WERI-Rb-1 (cell line): ENCODE results near the gene CCDC47.

Experiments
- DNase-seq: peaks from one replicate; pipeline ENCODE4 v3.0.0-alpha.2; 2020
- H3K27ac ChIP-seq: fragments of 250-450 bp; sonication (Bioruptor Pico); 2 replicates; pipeline ENCODE4 v1.5.1; 2020; ENCODE audit warnings: mild to moderate bottlenecking, moderate library complexity
- H3K27me3 ChIP-seq: fragments of 250-450 bp; sonication (Bioruptor Pico); 2 replicates; pipeline ENCODE4 v1.5.1; 2021; ENCODE audit warnings: mild to moderate bottlenecking, low read depth, moderate library complexity; ENCODE audit not compliant: insufficient read depth, severe bottlenecking
- H3K36me3 ChIP-seq: fragments of 250-450 bp; sonication (Bioruptor Pico); 2 replicates; pipeline ENCODE4 v1.5.1; 2020; ENCODE audit warnings: mild to moderate bottlenecking, moderate library complexity
- H3K4me3 ChIP-seq: 2 replicates; pipeline ENCODE4 v1.5.1; 2011; ENCODE audit warnings: low read depth, mild to moderate bottlenecking, control low read depth, low read length
- H3K9me3 ChIP-seq: fragments of 250-450 bp; sonication (Bioruptor Pico); 2 replicates; pipeline ENCODE4 v1.5.1; 2021; ENCODE audit warnings: mild to moderate bottlenecking, moderate library complexity; ENCODE audit not compliant: severe bottlenecking
- CTCF ChIP-seq: IDR thresholded peaks from 2 replicates; pipeline ENCODE4 v1.5.1; 2011; ENCODE audit warnings: low read depth, mild to moderate bottlenecking, control low read depth, inconsistent platforms, low read length

CCDC47 gene

DNA sequence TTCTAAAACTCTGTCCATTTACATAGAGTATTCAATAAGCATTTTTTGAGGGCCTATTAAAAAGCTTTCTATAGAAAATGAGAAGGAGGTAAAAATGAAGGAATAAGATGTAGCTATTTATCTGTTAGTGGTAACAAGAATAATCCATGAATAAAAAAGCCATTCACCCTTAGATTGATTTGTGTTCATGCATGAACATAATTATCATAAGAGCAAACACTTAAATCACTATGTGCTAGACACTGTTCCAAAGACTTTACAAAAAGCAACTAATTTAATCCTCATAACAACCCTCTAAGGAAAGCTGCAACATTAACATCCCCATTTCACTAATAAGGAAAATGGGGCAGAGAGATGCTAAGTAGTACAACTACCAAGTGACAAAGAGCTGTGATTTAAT, 6.6 kb downstream of the CCDC47 start:
- H3K36me3 ChIP-seq = peaks cover 77% of the 10 kb centered on the region
- H3K27ac ChIP-seq = no peak overlapping the region
- H3K4me3 ChIP-seq = no peak overlapping the region
- no peaks in the 10 kb centered on the region for H3K27me3 ChIP-seq
- TF ChIP-seq CTCF = no peak
- H3K9me3 ChIP-seq = no peaks in the 10 kb centered on the region
- DNase-seq = no peak

DNA sequence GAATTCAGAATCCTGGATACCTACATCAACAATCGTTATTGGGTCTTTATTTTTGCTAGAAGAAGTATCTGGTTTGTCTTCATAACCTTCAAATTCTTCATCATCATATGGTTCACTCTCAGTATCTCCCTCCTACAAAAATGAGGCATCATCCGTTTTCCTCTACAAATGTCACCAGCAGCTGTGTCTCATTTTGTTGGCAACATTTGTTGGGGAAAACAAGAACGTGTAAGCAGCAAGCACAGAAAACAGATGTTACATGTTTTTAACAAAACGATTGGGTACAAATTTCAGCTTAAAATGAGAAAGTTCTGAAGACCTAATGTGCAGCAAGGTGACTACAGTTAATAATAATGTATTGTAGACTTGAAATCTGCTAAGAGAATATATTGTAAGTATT, 8.7 kb downstream of the CCDC47 start:
- H3K27me3 ChIP-seq = no peaks in the 10 kb centered on the region
- no peak for TF ChIP-seq CTCF
- no peak overlapping the region for H3K4me3 ChIP-seq
- no peak for DNase-seq
- no peaks in the 10 kb centered on the region for H3K9me3 ChIP-seq
- peaks cover 84% of the 10 kb centered on the region for H3K36me3 ChIP-seq
- no peak overlapping the region for H3K27ac ChIP-seq

DNA sequence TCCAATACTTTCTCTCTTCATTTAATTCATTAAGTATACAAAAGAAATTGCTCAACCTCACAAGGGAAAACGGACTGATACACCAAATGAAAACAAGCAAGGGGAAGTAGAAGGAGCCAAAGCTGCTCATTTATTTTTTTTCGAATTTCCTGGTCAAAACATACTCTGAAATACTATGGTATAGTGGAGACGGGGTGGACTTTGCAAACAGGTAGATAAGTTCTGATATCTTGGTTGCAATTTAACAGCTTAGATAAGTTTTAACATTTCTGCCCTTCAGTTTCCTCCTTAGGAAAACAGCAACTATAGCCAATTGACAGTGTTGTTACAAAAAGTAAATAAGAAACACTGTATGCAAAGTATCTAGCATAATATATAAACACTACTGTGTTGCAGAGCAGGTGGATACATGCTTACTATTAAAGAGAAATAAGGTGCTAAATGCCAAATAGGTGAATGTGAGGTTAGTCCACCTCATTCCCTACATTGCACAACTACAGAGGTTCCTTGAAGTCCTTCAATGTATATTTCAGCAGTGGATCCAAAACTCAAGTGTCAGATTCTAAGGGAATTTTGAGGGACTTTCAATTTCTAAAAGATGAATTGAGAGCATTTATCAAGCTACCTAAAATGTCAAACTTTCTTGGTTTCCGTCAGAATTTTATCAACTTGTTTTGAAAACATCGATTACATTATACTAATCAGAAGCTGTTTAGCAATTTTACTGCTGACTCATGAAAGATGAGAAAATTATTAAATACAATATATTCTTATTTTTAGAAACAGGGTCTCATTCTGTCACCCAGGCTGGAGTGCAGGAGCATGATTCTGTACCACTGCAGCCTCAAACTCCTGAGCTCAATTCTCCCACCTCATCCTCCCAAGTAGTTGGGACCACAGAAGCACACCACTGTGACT, 11.0 kb downstream of the CCDC47 start:
- Histone ChIP-seq H3K9me3 (no peaks in the 10 kb centered on the region), H3K27me3 (no peaks in the 10 kb centered on the region), H3K27ac (no peak overlapping the region), H3K36me3 (peaks cover 88% of the 10 kb centered on the region), H3K4me3 (no peak overlapping the region)
- no peak for DNase-seq
- no peak for TF ChIP-seq CTCF

DNA sequence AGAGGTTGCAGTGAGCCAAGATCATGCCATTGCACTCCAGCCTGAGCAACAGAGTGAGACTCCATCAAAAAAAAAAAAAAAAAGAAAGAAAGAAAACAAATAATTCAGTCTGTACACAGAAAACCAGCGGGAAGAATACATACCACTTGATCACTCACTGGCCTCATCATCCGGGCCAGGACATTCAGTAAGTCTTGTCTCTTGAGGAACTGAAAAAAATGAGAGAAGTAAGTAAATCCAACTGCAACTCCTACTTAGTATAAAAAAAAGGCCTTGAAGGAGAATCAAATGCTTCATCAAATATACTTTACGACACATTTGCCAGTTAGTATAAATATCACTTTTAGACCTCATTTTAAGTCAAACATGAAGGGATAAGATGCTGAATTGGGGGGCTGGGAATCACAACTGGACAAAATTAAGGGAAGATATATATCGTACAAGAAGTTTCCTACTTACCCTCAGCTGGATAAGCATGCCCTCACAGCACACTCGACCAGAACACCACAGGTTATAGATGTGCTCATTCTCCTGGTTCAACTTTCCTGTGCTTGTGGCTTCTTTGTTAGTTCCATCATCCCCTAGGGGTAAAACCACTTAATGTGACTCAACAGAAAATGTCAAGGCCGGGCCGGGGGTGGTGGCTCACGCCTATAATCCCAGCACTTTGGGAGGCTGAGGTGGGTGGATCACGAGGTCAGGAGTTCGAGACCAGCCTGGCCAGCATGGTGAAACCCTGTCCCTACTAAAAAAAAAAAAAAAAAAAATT, 12.4 kb downstream of the CCDC47 start:
- Histone ChIP-seq H3K4me3 (no peak overlapping the region), H3K27ac (no peak overlapping the region), H3K27me3 (no peaks in the 10 kb centered on the region), H3K36me3 (peaks cover 92% of the 10 kb centered on the region), H3K9me3 (no peaks in the 10 kb centered on the region)
- no peak for DNase-seq
- TF ChIP-seq CTCF = no peak

- Histone ChIP-seq H3K27me3 (no peaks in the 10 kb centered on the region), H3K4me3 (no peak overlapping the region), H3K36me3 (peaks cover 91% of the 10 kb centered on the region), H3K9me3 (no peaks in the 10 kb centered on the region), H3K27ac (no peak overlapping the region)
- TF ChIP-seq CTCF = no peak
- DNase-seq = no peak
Measured at GRCh38 chr17:63758428-63758827, 15.0 kb downstream of the CCDC47 start.
